GM23338 (cell line): ENCODE data around the gene RABGAP1L. TPM values are rescaled to one million over a fixed set of nuclear protein-coding genes. Genes with fewer than 3 reads are reported as not detected.

Source experiments
- ATAC-seq: fragments of 200-7000 bp; cut with Tn5 transposase; 3 replicates; pipeline ENCODE4 v1.9.1; 2020
- DNase-seq: peaks from one replicate; pipeline ENCODE4 v3.0.0-alpha.2; 2015; ENCODE audit warnings: low spot score
- H2AFZ ChIP-seq: fragments of 200-600 bp; sonication (generic); 2 replicates; pipeline ENCODE4 v1.8.0; 2016; ENCODE audit warnings: antibody characterized with exemption, mild to moderate bottlenecking, moderate library complexity
- H3F3A ChIP-seq: fragments of 200-600 bp; sonication (generic); replicated peaks from 2 replicates; pipeline ENCODE4 v1.8.0; 2017; ENCODE audit warnings: antibody characterized with exemption, mixed run types, low read depth
- H3K27ac ChIP-seq: fragments of 200-600 bp; sonication (generic); 2 replicates; pipeline ENCODE4 v1.6.1; 2016; ENCODE audit warnings: low read depth
- H3K27me3 ChIP-seq: fragments of 200-600 bp; sonication (generic); 2 replicates; pipeline ENCODE4 v1.8.0; 2016; ENCODE audit warnings: mild to moderate bottlenecking, mixed run types, moderate library complexity; ENCODE audit not compliant: insufficient read depth
- H3K36me3 ChIP-seq: fragments of 200-600 bp; sonication (generic); 2 replicates; pipeline ENCODE4 v1.8.0; 2016; ENCODE audit warnings: mild to moderate bottlenecking; ENCODE audit not compliant: insufficient read depth
- H3K4me1 ChIP-seq: fragments of 200-600 bp; sonication (generic); 2 replicates; pipeline ENCODE4 v1.8.0; 2016; ENCODE audit warnings: mild to moderate bottlenecking, moderate library complexity; ENCODE audit not compliant: insufficient read depth
- H3K4me2 ChIP-seq: fragments of 200-600 bp; sonication (generic); 2 replicates; pipeline ENCODE4 v1.7.1; 2017; ENCODE audit warnings: mixed run types
- H3K4me3 ChIP-seq: fragments of 200-600 bp; sonication (generic); 2 replicates; pipeline ENCODE4 v1.6.1; 2016; ENCODE audit warnings: mixed run types
- H3K79me2 ChIP-seq: fragments of 200-600 bp; sonication (generic); replicated peaks from 2 replicates; pipeline ENCODE4 v1.8.0; 2017; ENCODE audit warnings: mild to moderate bottlenecking; ENCODE audit not compliant: insufficient read depth
- H3K9me2 ChIP-seq: fragments of 200-600 bp; sonication (generic); 2 replicates; pipeline ENCODE4 v1.8.0; 2017; ENCODE audit not compliant: insufficient read depth
- H4K20me1 ChIP-seq: fragments of 200-600 bp; sonication (generic); replicated peaks from 2 replicates; pipeline ENCODE4 v1.8.0; 2017; ENCODE audit warnings: mild to moderate bottlenecking; ENCODE audit not compliant: insufficient read depth
- H3K27ac Mint-ChIP-seq: 2 replicates; pipeline ENCODE4 v1.8.0; 2020; ENCODE audit warnings: inconsistent platforms, mild to moderate bottlenecking, moderate library complexity, mixed read lengths
- H3K27me3 Mint-ChIP-seq: 3 replicates; pipeline ENCODE4 v1.8.0; 2022; ENCODE audit warnings: low read depth, mild to moderate bottlenecking, moderate library complexity, mixed read lengths, inconsistent platforms; ENCODE audit not compliant: insufficient read depth, poor library complexity
- H3K36me3 Mint-ChIP-seq: 3 replicates; pipeline ENCODE4 v1.8.0; 2021; ENCODE audit warnings: low read depth, mild to moderate bottlenecking, inconsistent platforms, moderate library complexity, mixed read lengths
- H3K4me1 Mint-ChIP-seq: 3 replicates; pipeline ENCODE4 v1.8.0; 2020; ENCODE audit warnings: mild to moderate bottlenecking, inconsistent platforms, mixed read lengths
- H3K4me3 Mint-ChIP-seq: 3 replicates; pipeline ENCODE4 v1.8.0; 2021; ENCODE audit warnings: moderate library complexity, mild to moderate bottlenecking, inconsistent platforms, mixed read lengths
- H3K9me3 Mint-ChIP-seq: 3 replicates; pipeline ENCODE4 v1.8.0; 2020; ENCODE audit warnings: moderate library complexity, mild to moderate bottlenecking, inconsistent platforms, mixed read lengths
- EZH2 ChIP-seq: fragments of 200-600 bp; sonication (generic); IDR thresholded peaks from one replicate; pipeline ENCODE4 v1.8.0; 2017; ENCODE audit warnings: antibody characterized with exemption, mild to moderate bottlenecking, low read depth; ENCODE audit not compliant: unreplicated experiment
- EZH2phosphoT487 ChIP-seq: fragments of 200-600 bp; sonication (generic); IDR thresholded peaks from one replicate; pipeline ENCODE4 v1.8.1; 2018; ENCODE audit warnings: antibody characterized with exemption; ENCODE audit not compliant: unreplicated experiment
- NANOG ChIP-seq: IDR thresholded peaks from 2 replicates; pipeline ENCODE4 v1.6.1; 2016; ENCODE audit warnings: antibody characterized with exemption, borderline replicate concordance
- REST ChIP-seq: IDR thresholded peaks from one replicate; pipeline ENCODE4 v1.6.1; 2018; ENCODE audit warnings: antibody characterized with exemption; ENCODE audit not compliant: unreplicated experiment
- STAT1 ChIP-seq: IDR thresholded peaks from one replicate; pipeline ENCODE4 v1.6.1; 2016; ENCODE audit warnings: antibody characterized with exemption; ENCODE audit not compliant: unreplicated experiment
- ZNF331 ChIP-seq: fragments of 250-450 bp; sonication (Bioruptor Pico); IDR thresholded peaks from 2 replicates; pipeline ENCODE4 v1.5.0; 2020; ENCODE audit warnings: low read depth, mild to moderate bottlenecking, moderate library complexity
- ZNF462 ChIP-seq: fragments of 250-450 bp; sonication (Bioruptor Pico); IDR thresholded peaks from 2 replicates; pipeline ENCODE4 v1.5.0; 2020; ENCODE audit warnings: mild to moderate bottlenecking, moderate library complexity
- polyA plus RNA-seq: library from polyadenylated mRNA; unstranded; fragments of >200 nt; fragmentation: Nextera tagmentation; extraction: Ambion mirVana; gene quantifications from 2 replicates; pipeline ENCODE4 v1.2.1, GENCODE V29; 2016
- total RNA-seq: library from RNA; depleted of rRNA; stranded (reverse); fragments of >200 nt; shearing (Covaris generic); gene quantifications from 2 replicates; pipeline ENCODE4 v1.2.3, GENCODE V29; 2014

The RABGAP1L gene
- total and polyA plus RNA-seq, 2 experiments from 2014 or later: 83.2 to 136 TPM

- no peaks in the 10 kb centered on the region; the same call in 1 of the 2 replicates for H4K20me1 ChIP-seq
- H3K27ac ChIP-seq: no peak overlapping the region
- Mint-ChIP-seq H3K4me1 (no peaks in the 10 kb centered on the region; the same call in 2 of the 3 replicates), H3K27ac (no peak overlapping the region), H3K36me3 (peaks cover 50% of the 10 kb centered on the region), H3K27me3 (peaks cover 2% of the 10 kb centered on the region), H3K9me3 (no peaks in the 10 kb centered on the region), H3K4me3 (no peak overlapping the region)
- ATAC-seq (no peak), DNase-seq (no peak)
- no peak overlapping the region for H2AFZ ChIP-seq
- no peak overlapping the region for H3K4me3 ChIP-seq
- H3K36me3 ChIP-seq: peaks cover 40% of the 10 kb centered on the region
- H3K4me2 ChIP-seq: no peak overlapping the region
- H3K4me1 ChIP-seq: no peaks in the 10 kb centered on the region
- H3F3A ChIP-seq: peaks cover 16% of the 10 kb centered on the region; the same call in 1 of the 2 replicates
- peaks cover 2% of the 10 kb centered on the region; the same call in 1 of the 2 replicates for H3K79me2 ChIP-seq
- TF ChIP-seq EZH2phosphoT487 (no peak), STAT1 (no peak), NANOG (no peak), EZH2 (no peak), REST (no peak), ZNF331 (no peak), ZNF462 (CRISPR knock-in tag) (no peak)
- no peaks in the 10 kb centered on the region for H3K9me2 ChIP-seq
- no peaks in the 10 kb centered on the region for H3K27me3 ChIP-seq
These were observed 832.2 kb downstream of the RABGAP1L start for GRCh38 chr1:174991473-174991872.
